ENCODE measurements around the gene PPP2R2D. TPM values are rescaled to one million over a fixed set of nuclear protein-coding genes. Genes with fewer than 3 reads are reported as not detected.

PPP2R2D gene
- polyA plus RNA-seq, 1 donor (not counting 4 experiments of a cell fraction or from before 2014, with no cell fraction given), result 49.1 TPM

DNA sequence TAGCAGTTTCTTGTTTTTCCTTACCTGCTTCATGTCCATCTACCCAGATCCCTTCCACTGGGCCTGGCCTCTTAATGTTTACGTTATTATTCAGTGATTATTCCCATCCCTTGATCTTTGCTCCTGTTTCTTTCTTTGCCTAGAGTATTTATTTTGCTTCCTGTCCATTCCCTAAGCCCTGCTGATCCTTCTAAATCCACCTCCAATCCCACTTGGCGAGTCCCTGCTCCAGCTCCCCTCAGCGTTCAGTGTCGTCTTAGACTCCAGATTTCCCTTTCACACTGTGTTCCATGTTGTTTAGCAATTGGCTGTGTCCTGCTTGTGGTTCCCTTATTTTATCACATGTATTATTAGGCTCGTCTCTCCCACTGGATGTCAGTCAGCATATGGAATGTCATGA, 7.3 kb downstream of the PPP2R2D start:
- dilution Hi-C loops (cut with MboI; ENCODE audit: extremely low pct_ligation_motif_present, low sequenced_read_pairs), result no loop called here
- H3K36me3 ChIP-seq (ENCODE audit: control insufficient read depth in 2 of 2, extremely low read depth in 1 of 2, insufficient read depth in 2 of 2, low read length in 2 of 2), result peaks cover 13 to 30% of the 10 kb centered on the region in 2 experiments
- peaks cover 88% of the 10 kb centered on the region for H3K79me2 ChIP-seq (ENCODE audit: control insufficient read depth, insufficient read depth, low read length)
- H3K4me2 ChIP-seq (ENCODE audit: control insufficient read depth, extremely low read depth, insufficient read depth, low read depth, low read length), result no peak overlapping the region
- no peak overlapping the region for H3K4me3 ChIP-seq (ENCODE audit: control insufficient read depth in 2 of 3, extremely low read depth in 1 of 3, insufficient read depth in 2 of 3, low read depth in 1 of 3, low read length in 3 of 3)
- H3K9ac ChIP-seq (ENCODE audit: control insufficient read depth, extremely low read depth, insufficient read depth, low read length), result no peak overlapping the region
- H3K9me1 ChIP-seq (ENCODE audit: control insufficient read depth, extremely low read depth, insufficient read depth, low read length), result peaks cover 4% of the 10 kb centered on the region
- no peaks in the 10 kb centered on the region for H3K27me3 ChIP-seq (ENCODE audit: control insufficient read depth, extremely low read depth, insufficient read depth, low read length)
- FAIRE-seq, result no peak
- no peak for DNase-seq (ENCODE audit: low read depth, low spot score)
- H3K27ac ChIP-seq (ENCODE audit: control insufficient read depth, insufficient read depth, low read length), result no peak overlapping the region
- TF ChIP-seq CTCF (optimal IDR thresholded peaks at IDR 0.05 in 1 of 3, IDR thresholded peaks at IDR 0.05 in 1 of 3, conservative IDR thresholded peaks at IDR 0.05 in 1 of 3; ENCODE audit: extremely low read depth in 1 of 3, insufficient read depth in 2 of 3, low read length in 3 of 3) (no peak), EZH2 (IDR thresholded peaks at IDR 0.05; ENCODE audit: low read length) (no peak)
- H3K9me3 ChIP-seq (ENCODE audit: control insufficient read depth, low read depth, low read length), result no peaks in the 10 kb centered on the region
- H3K4me1 ChIP-seq (ENCODE audit: control insufficient read depth, extremely low read depth, insufficient read depth, low read length), result peaks cover 15% of the 10 kb centered on the region
- H2AFZ ChIP-seq (ENCODE audit: control insufficient read depth, low read length), result no peak overlapping the region
- H4K20me1 ChIP-seq (ENCODE audit: control insufficient read depth, extremely low read depth, insufficient read depth, low read length), result peaks cover 52% of the 10 kb centered on the region

DNA sequence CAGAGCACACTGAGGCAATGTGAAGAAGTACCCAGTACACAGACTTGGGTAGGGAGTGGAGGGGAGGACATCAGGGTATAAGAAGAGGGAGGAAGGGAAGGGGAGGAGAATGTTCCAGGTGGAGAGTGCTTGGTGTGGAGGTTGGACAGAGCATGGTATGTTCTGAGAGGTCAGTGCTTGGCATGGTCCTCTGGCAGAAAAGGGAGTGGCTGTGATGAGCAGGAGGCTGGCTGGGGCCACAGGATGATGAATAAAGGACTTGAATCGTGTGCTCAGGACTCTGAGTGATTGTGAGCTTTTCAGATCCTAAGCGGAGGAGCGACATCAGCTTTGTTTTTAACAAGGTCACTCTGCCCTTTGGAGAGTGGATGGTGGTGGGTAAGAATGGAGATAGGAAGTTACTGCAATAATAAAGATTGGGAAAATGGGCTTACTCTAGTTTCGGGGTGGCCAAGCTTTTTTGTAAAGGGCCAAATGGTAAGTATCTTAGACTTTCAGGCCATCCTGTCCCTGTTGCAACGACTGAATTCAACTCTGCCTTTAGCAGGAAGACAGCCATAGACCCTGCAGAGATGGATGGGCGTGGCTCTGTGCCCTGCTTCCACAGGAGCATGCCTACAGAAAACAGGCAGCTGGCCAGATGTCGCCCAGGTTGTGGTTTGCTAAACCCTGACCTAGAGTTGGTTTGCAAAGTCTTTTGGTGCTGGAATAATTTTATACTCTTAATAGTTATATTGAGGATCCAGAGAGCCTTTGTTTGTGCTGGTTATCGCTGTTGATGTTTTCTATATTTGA, 8.4 kb downstream of the PPP2R2D start:
- FAIRE-seq (no peak), DNase-seq (ENCODE audit: low read depth, low spot score) (no peak)
- Histone ChIP-seq H3K4me3 (ENCODE audit: control insufficient read depth in 2 of 3, extremely low read depth in 1 of 3, insufficient read depth in 2 of 3, low read depth in 1 of 3, low read length in 3 of 3) (no peak overlapping the region), H3K4me1 (ENCODE audit: control insufficient read depth, extremely low read depth, insufficient read depth, low read length) (peaks cover 18% of the 10 kb centered on the region), H3K79me2 (ENCODE audit: control insufficient read depth, insufficient read depth, low read length) (peaks cover 91% of the 10 kb centered on the region), H3K4me2 (ENCODE audit: control insufficient read depth, extremely low read depth, insufficient read depth, low read depth, low read length) (no peak overlapping the region), H3K36me3 (ENCODE audit: control insufficient read depth in 2 of 2, extremely low read depth in 1 of 2, insufficient read depth in 2 of 2, low read length in 2 of 2) (peaks cover 13 to 30% of the 10 kb centered on the region in 2 experiments), H3K27me3 (ENCODE audit: control insufficient read depth, extremely low read depth, insufficient read depth, low read length) (no peaks in the 10 kb centered on the region), H3K9me1 (ENCODE audit: control insufficient read depth, extremely low read depth, insufficient read depth, low read length) (peaks cover 6% of the 10 kb centered on the region), H3K27ac (ENCODE audit: control insufficient read depth, insufficient read depth, low read length) (no peak overlapping the region), H4K20me1 (ENCODE audit: control insufficient read depth, extremely low read depth, insufficient read depth, low read length) (peaks cover 63% of the 10 kb centered on the region), H2AFZ (ENCODE audit: control insufficient read depth, low read length) (no peak overlapping the region), H3K9ac (ENCODE audit: control insufficient read depth, extremely low read depth, insufficient read depth, low read length) (no peak overlapping the region), H3K9me3 (ENCODE audit: control insufficient read depth, low read depth, low read length) (no peaks in the 10 kb centered on the region)
- TF ChIP-seq EZH2 (IDR thresholded peaks at IDR 0.05; ENCODE audit: low read length) (no peak), CTCF (optimal IDR thresholded peaks at IDR 0.05 in 1 of 3, IDR thresholded peaks at IDR 0.05 in 1 of 3, conservative IDR thresholded peaks at IDR 0.05 in 1 of 3; ENCODE audit: extremely low read depth in 1 of 3, insufficient read depth in 2 of 3, low read length in 3 of 3) (no peak)
- dilution Hi-C loops (cut with MboI; ENCODE audit: extremely low pct_ligation_motif_present, low sequenced_read_pairs), result no loop called here

Data from keratinocyte (primary cell).